ENCODE measurements around the gene NAT8L. TPM values are rescaled to one million over a fixed set of nuclear protein-coding genes. Genes with fewer than 3 reads are reported as not detected.
"Not testable (repeated sequence)": the region's sequence is repeated elsewhere in the genome, so short reads cannot be mapped to it uniquely, and the experiment has no call there.

NAT8L gene
- total RNA-seq, 2 donors from 2014 or later = 0.11 to 0.17 TPM

- Histone ChIP-seq H3K9ac (ENCODE audit: low read depth in 2 of 2, low read length in 2 of 2) (no peak overlapping the region), H3K36me3 (no peaks in the 10 kb centered on the region), H3K4me3 (no peak overlapping the region), H3K9me3 (no peaks in the 10 kb centered on the region), H3K4me1 (no peaks in the 10 kb centered on the region), H3K27me3 (no peaks in the 10 kb centered on the region), H3K27ac (no peak overlapping the region)
- DNase-seq = no peak
- no peak for TF ChIP-seq CTCF (IDR thresholded peaks at IDR 0.05)
- intact Hi-C loops (cut with DNase I) = no loop called here
Observed at GRCh38 chr4:2025817-2026216, 33.3 kb upstream of the NAT8L start.

GRCh38 chr4:2027120-2027519, 32.0 kb upstream of the NAT8L start:
- H3K27me3 ChIP-seq; H3K9ac ChIP-seq (ENCODE audit: low read depth in 2 of 2, low read length in 2 of 2); DNase-seq; H3K4me1 ChIP-seq; intact Hi-C loops (cut with DNase I); H3K36me3 ChIP-seq; H3K9me3 ChIP-seq; H3K27ac ChIP-seq; H3K4me3 ChIP-seq: not testable (repeated sequence)

- H3K9me3 ChIP-seq; H3K27me3 ChIP-seq; H3K36me3 ChIP-seq; intact Hi-C loops (cut with DNase I); H3K4me3 ChIP-seq; DNase-seq; H3K9ac ChIP-seq (ENCODE audit: low read depth in 2 of 2, low read length in 2 of 2); H3K27ac ChIP-seq; H3K4me1 ChIP-seq: not testable (repeated sequence)
Observed at GRCh38 chr4:2031161-2031560, 28.0 kb upstream of the NAT8L start.

GRCh38 chr4:2036327-2036726, 22.8 kb upstream of the NAT8L start:
- no peaks in the 10 kb centered on the region for H3K36me3 ChIP-seq
- H3K9ac ChIP-seq (ENCODE audit: low read depth in 2 of 2, low read length in 2 of 2) = peak overlapping the region in 1 of 2 donors; percentile 83
- H3K27ac ChIP-seq = peak overlapping the region; percentile 85
- no peak for TF ChIP-seq CTCF (IDR thresholded peaks at IDR 0.05)
- H3K9me3 ChIP-seq = no peaks in the 10 kb centered on the region
- peak; percentile 84 for DNase-seq
- peak overlapping the region; percentile 19 for H3K4me3 ChIP-seq
- intact Hi-C loops (cut with DNase I) = no loop called here
- H3K27me3 ChIP-seq = peaks cover 9% of the 10 kb centered on the region
- peaks cover 5% of the 10 kb centered on the region for H3K4me1 ChIP-seq

GRCh38 chr4:2036866-2037265, 22.3 kb upstream of the NAT8L start:
- Histone ChIP-seq H3K27ac (peak overlapping the region; percentile 85), H3K9me3 (no peaks in the 10 kb centered on the region), H3K9ac (ENCODE audit: low read depth in 2 of 2, low read length in 2 of 2) (peak overlapping the region in 1 of 2 donors; percentile 83), H3K27me3 (peaks cover 10% of the 10 kb centered on the region), H3K4me3 (peak overlapping the region; percentile 19), H3K36me3 (no peaks in the 10 kb centered on the region), H3K4me1 (peaks cover 9% of the 10 kb centered on the region)
- TF ChIP-seq CTCF (IDR thresholded peaks at IDR 0.05) = no peak
- peak; percentile 59 for DNase-seq
- intact Hi-C loops (cut with DNase I) = no loop called here

GRCh38 chr4:2040391-2041238, 18.5 kb upstream of the NAT8L start:
- peaks cover 9% of the 10 kb centered on the region for H3K4me1 ChIP-seq
- H3K9me3 ChIP-seq = no peaks in the 10 kb centered on the region
- intact Hi-C loops (cut with DNase I) = no loop called here
- peak overlapping the region; percentile 65 for H3K4me3 ChIP-seq
- no peak overlapping the region for H3K27ac ChIP-seq
- no peaks in the 10 kb centered on the region for H3K36me3 ChIP-seq
- peak overlapping the region in 1 of 2 donors; percentile 63 for H3K9ac ChIP-seq (ENCODE audit: low read depth in 2 of 2, low read length in 2 of 2)
- no peak for TF ChIP-seq CTCF (IDR thresholded peaks at IDR 0.05)
- DNase-seq = no peak
- H3K27me3 ChIP-seq = peaks cover 10% of the 10 kb centered on the region
